ENCODE data around the gene ZNF526.

ZNF526 gene

DNA sequence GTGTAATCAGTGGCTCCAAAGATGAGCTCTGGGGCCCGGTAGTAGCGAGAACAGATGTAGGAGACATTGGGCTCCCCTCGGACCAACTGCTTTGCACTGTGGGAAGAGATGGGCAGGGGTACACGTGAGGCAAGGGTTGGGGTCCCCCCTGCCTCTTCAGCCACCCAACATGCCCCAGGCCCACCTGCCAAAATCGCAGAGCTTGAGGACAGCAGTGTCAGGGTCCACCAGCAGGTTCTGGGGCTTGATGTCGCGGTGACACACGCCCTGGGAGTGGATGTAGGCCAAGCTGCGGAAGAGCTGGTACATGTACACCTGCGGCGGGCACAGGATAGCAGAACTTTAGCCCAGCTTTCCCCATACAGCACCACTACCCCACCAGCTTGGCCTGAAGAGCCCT is 14.3 kb downstream of the ZNF526 start:
- no peak overlapping the region for H3K27ac ChIP-seq
- TF ChIP-seq ZFX (IDR thresholded peaks at IDR 0.05) (no peak), CTCF (conservative IDR thresholded peaks at IDR 0.05) (no peak)

DNA sequence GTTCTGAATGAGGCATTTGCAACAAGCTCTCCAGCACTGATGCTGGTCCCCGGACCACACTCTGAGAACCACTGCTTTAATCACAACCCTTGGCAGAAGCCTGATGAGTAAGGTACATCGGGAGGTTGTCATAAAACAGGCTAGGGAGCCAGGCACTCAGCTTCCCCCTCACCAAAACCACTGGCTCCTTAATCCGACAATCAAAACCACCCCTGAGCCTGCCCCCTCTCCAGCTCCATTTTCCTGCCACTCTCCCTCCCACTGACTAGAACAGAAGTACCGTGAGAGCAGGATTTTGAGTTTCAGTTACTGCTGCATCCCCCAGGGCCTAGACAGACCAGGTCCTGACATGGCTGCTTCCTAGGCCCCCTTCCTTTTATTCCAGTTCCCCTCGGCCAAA is 15.1 kb downstream of the ZNF526 start:
- TF ChIP-seq CTCF (conservative IDR thresholded peaks at IDR 0.05) (no peak), ZFX (IDR thresholded peaks at IDR 0.05) (no peak)
- H3K27ac ChIP-seq = no peak overlapping the region

- TF ChIP-seq ZFX (IDR thresholded peaks at IDR 0.05) = no peak
- no peak for TF ChIP-seq CTCF (conservative IDR thresholded peaks at IDR 0.05)
- H3K27ac ChIP-seq = no peak overlapping the region
Observed at GRCh38 chr19:42239544-42240220, 19.6 kb downstream of the ZNF526 start.

DNA sequence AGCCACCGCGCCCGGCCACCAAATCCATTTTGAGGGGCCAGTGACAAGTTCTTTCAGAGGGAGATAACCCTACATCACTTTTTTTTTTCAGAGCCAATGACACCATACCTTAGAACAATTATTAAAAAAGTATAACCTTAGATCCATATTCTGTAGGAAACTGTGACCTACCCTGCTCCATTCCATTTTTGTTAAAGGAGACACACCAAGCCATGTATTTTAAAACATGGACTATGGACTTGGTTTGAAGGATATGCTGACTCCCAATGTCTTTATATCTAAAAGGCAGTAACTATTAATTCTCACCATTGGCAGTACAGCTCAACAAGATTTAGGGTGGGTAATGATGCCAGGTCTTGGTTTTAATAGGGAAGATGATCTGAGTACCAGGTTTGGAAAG is 21.2 kb downstream of the ZNF526 start:
- no peak for TF ChIP-seq ZFX (IDR thresholded peaks at IDR 0.05)
- no peak for TF ChIP-seq CTCF (conservative IDR thresholded peaks at IDR 0.05)
- peak overlapping the region; percentile 92; the same call in 1 of the 2 replicates for H3K27ac ChIP-seq

- TF ChIP-seq ZFX (IDR thresholded peaks at IDR 0.05) = peak; percentile 98; the same call in 1 of the 2 replicates
- TF ChIP-seq CTCF (conservative IDR thresholded peaks at IDR 0.05) = no peak
- peak overlapping the region; percentile 92 for H3K27ac ChIP-seq
Observed at GRCh38 chr19:42242069-42242511, 22.0 kb downstream of the ZNF526 start.

GRCh38 chr19:42242512-42243409 is 22.6 kb downstream of the ZNF526 start, which contains the start of gene GSK3A:
TSS of gene GSK3A (minus strand) at chr19:42242602. CDS start at chr19:42242465, 137 bp downstream.
- H3K27ac ChIP-seq = peak within 1 kb of the TSS; percentile 92
- TF ChIP-seq ZFX (IDR thresholded peaks at IDR 0.05) (peak; percentile 79; the same call in 1 of the 2 replicates), CTCF (conservative IDR thresholded peaks at IDR 0.05) (no peak)
